Stimulated activated CD4-positive, alpha-beta T cell treated with anti-CD3 and anti-CD28 coated beads, Interleukin-15, amount 100 ng/mL, for 48 hours (primary cell): Measurements from ENCODE around the gene TULP1.
"Not testable (repeated sequence)": the region's sequence is repeated elsewhere in the genome, so short reads cannot be mapped to it uniquely, and the experiment has no call there.

Experiments used
- DNase-seq, 2 donors: peaks; one replicate each; pipeline ENCODE4 v3.0.0-alpha.2; 2020; ENCODE audit warnings: low read depth in 2 of 2

TULP1 gene

DNA sequence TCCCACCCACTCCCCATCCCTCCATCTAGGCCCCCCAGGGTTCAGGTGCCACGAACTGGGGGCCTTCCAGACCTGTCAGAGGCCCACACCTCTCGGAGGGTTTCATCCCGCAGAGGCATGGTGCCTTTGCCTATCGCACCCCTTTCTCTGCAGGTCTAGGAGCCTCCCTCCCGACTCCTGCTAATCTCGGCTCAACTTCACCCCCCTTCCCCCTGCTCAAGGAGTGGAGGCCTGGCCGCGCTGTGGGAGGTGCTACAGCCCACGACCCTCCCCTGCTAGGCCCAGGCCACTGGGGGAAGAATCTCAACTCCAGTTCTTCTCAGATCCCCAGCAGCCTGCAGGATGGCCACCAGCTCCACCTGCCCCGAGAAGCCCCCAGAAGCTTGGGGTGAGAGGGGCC lies at the start of gene TULP1:
Gene TULP1, minus strand, starts transcription at position 157 of the 400 bp plus-strand sequence. Its CDS starts 38 bp downstream, at position 119.
- no peak for DNase-seq

DNA sequence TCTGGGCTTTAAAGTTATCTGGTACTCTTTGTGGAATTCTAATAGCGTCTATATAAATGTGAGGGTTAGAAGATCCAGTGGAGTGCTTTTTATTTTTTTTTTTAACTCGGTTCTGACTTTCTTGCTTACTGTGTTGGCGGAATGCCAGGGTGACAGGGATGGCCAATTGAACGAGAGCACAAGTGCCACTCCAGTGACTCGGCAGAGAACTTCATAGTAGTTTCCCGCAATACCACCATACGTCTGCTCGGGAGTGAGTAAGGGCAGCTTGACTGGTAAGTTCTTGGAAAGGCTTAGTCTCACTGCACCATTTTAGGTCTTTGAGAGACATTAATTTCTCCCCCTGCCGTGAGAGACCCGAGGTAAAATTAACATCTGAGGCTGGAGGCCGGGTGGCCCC lies 49.4 kb upstream of the TULP1 start:
- no peak for DNase-seq

DNA sequence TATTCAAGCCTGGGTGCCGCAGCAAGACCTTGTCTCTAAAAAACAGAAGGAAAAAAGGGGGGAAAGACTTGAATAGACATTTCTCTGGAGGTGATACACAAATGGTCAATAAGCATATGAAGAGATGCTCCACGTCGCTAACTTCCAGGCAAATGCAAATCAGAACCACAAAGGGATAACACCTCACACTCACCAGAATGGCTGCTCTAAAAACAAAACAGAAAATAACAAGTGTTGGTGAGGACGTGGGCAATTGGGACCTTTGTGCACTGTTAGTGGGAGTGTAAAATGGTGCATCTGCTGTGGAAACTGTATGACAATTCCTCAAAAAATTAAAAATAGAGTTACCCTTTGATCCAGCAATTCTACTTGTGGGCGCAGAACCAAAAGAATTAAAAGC lies 48.4 kb upstream of the TULP1 start:
- no peak for DNase-seq

DNA sequence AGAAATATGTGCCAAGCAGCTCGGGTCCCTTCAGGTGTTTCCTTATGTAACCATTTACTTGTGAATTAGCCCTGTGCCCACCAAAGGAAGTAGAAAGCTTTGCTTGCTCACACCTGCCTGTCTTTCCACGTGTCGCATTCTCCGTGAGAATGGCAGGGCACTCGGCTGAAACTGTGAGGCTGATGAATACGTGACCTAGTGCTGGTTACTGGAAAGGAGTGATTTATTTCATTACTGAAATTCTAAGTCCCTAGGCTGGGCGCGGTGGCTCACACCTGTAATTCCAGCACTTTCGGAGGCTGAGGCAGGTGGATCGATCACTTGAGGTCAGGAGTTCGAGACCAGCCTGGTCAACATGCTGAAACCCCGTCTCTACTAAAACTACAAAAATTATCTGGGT lies 45.9 kb upstream of the TULP1 start:
- no peak for DNase-seq

DNA sequence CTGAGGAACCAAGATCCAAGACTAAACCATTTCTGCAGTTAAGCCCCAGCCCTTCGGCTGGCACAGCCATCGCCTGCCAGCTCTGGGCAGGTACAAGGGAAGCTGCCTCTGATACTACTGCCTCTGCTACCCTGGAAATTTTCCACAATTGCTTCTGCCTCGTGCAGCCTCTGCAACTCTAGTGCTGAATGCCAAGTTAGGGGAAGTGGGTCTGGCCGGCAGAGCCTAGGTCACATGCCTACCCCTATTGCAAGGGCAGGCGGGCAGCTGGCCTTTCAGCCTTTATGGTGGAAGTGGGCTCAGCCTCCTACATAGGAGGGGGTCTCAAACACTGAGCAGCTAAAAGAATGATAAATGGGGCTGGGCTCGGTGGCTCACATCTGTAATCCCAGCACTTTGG lies 44.5 kb upstream of the TULP1 start:
- DNase-seq: no peak

DNA sequence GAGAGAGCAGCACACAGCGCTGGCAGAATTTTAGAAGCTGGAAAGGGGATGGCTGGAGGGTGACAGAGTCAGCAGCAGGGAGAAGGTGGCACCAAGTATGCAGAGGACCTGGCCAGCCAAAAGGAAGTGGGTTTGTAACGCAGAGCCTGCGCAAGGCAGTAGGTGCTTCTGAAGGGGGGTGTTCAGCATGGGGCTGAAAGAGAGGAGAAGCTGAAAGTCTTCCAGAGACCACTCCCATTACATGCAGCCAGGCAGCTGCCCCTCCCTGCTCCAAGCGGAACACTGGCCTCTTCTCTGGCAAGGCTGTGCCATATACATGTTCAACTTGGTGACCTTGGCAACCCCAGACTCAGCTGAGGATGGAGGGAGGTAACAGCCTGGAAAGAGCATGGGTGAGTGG lies 42.1 kb upstream of the TULP1 start:
- no peak for DNase-seq

DNA sequence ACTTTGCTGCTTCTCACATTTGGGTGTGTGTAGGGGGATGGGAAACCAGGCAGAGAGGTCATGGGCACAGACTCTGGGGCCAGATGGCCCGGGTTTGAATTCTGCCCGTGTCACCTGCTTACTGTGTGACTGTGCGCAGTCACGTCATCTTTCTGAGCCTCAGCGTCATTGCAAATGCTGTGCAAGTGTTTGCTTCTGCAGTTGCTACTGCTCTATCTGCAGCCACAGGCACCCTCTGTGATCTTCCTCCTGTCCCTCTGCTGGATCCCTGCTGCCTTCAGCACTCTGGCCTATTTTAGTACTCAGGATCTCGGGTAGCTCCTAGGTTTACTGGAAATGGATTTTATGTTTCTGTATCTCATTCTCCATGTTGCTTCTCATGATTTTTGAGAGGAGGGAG lies 40.6 kb upstream of the TULP1 start:
- no peak for DNase-seq

DNA sequence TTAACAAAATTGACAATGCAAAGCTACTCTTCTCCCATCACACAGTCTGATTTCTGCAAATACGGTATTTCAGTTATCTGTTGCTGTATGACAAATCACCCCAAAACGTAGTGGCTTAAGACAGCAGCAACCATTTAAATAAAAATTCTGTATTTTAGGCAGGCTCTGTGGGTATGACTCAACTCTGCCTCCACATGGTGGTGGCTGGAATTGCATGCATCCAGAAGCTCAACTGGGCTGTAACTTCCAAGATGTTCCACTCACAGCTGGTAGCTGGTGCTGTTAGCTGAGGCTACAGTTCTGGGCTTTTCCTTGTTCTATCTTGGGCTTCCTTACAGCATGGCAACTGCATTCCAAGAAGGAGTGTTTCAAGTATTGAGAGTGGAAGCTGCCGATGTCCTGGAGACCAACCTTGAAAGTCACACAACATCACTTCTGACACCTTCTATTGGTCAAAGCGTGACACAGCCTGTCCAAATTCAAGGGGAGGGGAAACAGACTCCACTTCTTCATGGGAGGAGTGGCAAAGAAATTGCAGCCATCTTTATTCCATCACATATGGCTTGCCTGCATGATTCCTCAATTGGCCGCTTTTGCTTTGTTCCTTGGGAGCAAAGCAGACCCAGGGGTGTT lies 39.7 kb upstream of the TULP1 start:
- DNase-seq: peak; percentile 33 to 56

DNA sequence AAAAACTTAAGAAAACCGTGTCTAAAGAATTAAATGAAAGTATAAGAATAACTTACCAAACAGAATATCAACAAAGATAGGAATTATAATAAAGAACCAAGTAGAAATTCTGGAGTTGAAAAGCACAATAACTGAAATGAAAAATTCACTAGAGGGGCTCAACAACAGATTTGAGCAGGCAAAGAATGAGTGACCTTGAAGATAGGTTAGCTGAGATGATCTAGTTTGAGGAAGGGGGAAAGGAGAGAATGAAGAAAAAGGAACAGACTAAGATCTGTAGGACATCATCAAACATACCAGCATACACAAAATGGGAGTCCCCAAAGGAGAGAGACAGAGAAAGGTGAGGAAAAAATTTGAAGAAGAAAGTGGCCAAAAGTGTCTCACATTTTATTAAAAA lies 37.7 kb upstream of the TULP1 start:
- DNase-seq: no peak

DNA sequence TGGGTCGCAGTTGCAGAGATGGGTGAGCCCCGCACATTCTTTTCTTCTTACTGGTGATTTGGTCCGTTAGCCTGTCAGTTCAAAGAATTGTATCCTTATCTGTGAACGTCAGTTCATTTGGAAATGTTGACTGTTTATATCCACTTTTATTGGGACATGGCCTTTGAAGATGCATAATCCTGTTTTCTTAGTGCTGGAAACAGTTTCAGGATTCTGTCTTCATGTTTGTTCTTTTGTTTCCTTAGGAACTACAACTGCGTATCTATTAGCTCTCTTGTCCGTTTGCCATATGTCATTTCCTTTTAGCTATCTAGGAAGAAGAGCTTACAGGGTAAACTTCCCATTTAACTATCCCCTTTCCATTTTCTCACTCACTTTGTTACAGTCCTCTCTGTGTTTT lies 35.0 kb upstream of the TULP1 start:
- DNase-seq: no peak

DNA sequence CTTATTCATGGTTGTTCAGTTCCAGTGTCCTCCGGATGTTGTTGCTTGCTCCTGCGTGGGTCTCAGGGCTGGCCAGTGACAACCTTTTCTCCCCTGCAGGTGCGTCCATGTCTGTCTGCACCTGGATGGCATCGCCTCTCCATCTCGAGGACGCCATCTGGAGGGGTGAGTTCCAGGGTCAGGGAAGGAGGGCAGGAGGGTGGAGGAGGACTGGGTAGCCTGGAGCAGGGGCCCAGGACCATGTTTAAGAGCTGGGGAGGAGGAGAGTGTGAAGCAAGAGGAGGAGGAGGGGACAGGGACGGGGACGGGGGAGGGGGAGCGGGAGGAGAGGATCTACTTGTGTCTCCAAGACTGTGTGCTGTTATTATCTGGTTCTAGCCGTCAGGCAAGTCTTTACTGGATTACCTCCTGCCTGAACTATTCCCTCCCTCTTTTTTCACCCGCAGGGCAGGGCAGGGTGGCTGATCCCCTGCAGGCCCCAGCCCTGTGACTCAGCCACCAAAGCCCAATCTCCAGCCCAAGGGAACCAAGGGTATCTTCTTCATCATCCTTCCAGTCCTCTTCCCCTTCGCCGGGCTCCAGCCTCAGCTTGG lies 32.2 kb upstream of the TULP1 start:
- no peak for DNase-seq

DNA sequence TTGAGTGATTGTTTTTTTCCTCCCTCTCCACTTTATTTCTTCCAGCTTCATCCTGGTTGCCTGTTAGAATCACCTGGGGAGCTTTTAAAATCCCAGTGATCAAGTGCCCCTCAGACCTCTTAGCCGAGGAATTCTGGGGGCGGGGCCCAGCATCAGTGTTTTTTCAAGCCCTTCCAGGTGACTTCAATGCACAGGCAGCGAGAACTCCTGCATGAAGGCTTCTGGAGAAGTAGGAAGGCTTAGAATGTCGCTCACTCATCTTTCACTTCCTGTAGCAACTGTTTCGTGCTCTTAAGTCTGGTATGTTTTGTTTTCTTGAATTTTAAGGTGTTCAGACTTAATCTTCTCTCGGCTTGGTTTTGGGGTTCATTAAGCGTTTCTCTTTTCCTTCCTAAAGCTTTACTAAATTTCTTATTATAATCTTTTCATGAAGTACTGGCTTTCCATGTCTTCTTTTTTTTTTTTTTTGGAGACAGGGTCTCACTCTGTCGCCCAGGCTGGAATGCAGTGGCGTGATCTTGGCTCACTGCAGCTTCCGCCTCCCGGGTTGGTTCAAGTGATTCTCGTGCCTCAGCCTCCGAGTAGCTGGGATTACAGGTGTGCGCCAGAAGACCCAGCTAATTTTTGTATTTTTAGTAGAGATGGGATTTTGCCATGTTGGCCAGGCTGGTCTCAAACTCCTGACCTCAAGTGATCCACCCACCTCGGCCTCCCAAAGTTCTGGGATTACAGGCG lies 30.9 kb upstream of the TULP1 start:
- no peak for DNase-seq

DNA sequence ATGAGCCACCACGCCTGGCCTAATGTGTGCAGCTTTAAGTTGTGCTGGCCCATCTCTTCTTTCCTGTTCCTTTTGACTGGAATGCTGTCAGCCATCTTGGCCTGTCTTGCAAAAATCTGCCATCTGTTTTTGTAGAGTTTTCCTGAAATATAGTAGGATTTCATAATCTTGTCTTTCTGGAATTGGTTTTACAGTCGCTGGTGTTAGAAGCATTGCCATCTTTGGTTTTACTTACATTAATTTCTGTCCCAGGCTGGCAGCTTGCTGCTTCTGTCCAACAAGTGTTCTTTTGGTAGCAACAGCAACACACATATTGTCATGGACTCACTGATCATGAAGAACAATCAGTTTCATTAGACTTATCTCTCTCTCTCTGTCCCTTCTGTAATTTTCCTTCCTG lies 29.1 kb upstream of the TULP1 start:
- DNase-seq: no peak

DNA sequence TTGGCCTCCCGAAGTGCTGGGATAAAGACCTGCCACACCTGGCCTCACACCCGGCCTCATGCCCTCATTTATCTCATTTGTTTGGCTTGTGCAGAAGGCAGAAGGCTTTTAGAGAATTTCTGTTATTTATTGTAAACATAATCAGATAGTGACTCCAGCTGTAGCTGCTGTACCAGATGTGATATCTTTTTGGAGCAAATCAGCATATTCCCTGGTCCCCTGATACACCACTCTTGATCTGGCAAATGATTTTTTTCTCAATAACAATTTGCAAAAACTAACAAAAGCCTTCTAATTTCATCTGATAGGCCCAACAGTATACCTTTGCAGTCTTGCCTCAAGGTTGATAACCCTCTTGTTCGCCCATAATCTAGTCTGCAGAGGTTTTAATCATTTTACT lies 26.5 kb upstream of the TULP1 start:
- no peak for DNase-seq

DNA sequence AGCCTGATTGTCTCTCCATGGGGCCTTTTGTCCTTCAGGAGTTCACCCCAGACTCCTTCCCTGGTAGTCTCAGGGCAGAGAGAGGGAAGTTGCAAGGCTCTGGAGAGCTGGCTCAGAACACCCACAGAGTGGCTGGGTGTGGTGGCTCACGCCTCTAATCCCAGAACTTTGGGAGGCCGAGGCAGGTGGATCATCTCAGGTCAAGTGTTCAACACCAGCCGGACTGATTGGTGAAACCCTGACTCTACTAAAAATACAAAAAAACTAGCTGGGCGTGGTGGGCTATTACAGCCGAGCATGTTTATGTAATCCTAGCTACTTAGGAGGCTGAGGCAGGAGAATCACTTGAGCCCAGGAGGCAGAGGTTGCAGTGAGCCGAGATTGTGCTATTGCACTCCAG lies 23.2 kb upstream of the TULP1 start:
- not testable (repeated sequence) for DNase-seq

DNA sequence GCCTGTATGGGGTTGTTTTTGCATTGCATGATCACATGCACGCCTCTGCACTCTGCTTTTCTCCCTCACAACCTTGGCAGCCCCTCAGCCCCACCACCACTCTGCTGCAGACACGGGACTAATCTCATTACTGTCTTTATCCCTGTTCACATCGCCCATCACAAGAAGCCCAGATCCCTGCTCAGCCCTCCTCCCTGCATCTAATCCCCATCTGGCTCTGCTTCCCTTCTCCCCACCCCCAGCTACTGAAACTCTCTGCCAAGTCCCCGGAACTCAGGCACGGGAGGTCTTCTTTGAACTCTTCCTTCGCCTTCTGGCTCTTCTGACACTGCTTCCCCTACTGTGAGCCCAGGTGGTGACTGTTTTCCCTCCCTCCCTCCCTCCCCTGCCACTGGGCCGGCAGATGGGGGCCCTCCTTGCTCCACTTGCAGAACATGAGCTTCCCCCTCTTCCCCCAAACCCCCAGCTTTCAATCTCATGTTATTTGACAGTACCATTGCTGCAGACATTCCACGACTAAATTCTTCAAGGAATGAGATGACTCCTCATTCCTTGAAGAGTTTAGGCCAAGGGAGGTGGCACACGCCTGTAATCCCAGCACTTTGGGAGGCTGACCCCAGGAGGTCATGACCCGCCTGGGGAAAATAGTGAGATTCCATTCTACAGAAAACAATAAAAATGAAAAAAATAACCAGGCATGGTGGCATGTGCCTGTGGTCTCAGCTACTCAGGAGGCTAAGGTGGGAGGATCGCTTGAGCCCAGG lies 21.9 kb upstream of the TULP1 start:
- DNase-seq: no peak

DNA sequence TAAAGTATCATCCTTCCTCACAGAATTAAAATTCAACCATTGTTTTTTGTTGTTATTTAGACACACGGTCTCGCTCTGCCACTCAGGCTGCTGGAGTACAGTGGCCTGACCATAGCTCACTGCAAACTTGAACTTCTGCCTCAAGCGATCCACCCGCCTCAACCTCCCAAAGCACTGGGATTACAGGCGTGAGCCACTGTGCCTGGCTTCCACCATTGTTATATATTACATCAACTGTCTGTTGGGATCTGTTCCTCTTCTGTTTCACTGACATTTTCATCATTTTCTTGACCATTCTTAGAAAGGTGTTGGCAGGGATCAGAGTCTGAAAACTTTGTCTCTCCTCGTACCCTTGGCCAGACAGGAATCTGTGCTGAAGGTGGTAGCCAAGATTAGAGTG lies 21.3 kb upstream of the TULP1 start:
- no peak for DNase-seq

DNA sequence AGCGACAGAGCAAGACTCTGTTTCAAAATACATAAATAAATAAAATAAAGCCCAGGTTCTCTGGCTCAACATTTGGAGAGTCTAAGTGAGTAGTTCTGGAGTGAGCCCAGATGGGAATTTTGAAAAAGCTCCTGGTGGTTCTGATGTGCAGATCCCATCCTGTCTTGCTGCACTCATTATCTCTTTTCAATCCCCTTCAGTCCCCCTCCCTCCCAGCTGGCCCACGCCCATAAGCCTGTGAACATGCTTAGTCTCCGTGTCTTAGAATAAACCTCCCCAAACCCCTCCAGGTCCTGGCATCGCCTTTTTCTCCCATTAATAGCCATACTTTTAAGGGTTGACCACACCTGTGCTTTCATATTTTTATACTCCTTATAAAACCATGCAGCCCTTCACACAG lies 19.4 kb upstream of the TULP1 start:
- no peak for DNase-seq

DNA sequence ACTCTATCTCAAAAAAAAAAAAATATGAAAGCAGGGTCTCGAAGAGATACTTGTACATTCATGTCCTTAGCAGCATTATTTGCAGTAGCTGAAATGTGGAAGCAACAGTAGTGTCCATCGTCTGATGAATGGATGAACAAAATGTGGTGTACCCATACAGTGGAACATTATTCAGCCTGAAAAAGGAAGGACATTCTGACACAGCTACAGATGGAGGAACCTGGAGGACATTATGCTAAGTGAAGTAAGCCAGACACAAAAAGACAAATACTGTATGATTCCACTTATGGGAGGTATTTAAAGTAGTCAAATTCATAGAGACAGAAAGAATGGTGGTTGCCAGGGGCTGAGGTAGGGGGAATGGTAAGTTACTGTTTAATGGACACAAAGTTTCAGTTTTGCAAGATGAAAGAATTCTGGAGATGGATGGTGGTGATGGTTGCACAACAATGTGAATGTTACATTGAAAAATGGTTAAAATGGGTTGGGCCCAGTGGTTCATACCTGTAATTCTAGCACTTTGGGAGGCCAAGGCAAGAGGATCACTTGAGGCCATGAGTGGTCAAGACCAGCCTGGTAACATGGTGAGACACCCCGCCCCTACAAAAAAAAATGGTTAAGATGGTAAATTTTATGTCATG lies 11.8 kb upstream of the TULP1 start:
- DNase-seq: no peak

DNA sequence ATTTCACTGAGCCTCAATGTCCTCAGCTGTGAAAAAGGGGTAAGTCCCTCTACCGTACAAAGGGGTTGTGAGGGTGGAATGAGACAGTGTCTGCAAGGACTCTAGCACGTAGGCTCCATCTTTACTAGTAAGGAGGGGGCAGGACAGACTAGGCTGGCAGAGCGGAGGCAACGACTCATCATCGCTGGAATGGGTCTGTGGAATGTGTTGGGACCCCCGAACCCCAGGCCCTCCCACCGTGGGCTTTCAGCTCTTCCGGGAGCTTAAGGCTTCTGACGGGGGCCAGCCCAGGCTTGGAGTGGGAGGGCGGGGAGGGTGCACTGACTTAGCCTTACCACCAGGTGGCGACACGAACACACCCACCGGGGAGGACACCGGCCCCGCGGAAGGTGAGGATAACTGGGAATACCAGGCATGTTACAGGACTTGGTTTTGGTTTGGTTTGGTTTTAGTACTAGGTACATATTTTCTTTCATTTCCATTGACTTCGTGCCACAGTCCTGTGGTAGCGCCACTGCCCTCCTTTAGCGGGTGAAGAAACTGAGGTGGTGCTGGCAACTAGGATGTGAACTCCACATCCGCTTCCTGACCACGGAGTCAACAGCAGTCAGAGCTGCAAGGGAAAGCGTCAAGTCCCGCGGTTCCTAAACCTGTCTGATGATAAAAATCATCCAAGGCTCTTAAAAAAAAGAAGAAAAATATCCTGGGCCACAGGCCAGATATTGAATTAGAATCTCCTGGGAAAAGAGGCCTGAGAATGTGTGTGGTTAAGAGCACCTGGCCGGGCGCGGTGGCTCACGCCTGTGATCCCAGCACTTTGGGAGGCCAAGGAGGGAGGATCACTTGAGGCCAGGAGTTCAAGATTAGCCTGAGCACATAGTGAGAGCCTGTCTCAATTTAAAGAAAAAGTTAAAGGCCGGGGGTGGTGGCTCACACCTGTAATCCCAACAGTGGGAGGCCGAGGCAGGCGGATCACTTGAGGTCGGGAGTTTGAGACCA lies 10.3 kb upstream of the TULP1 start:
- DNase-seq: peak; percentile 52 to 72

DNA sequence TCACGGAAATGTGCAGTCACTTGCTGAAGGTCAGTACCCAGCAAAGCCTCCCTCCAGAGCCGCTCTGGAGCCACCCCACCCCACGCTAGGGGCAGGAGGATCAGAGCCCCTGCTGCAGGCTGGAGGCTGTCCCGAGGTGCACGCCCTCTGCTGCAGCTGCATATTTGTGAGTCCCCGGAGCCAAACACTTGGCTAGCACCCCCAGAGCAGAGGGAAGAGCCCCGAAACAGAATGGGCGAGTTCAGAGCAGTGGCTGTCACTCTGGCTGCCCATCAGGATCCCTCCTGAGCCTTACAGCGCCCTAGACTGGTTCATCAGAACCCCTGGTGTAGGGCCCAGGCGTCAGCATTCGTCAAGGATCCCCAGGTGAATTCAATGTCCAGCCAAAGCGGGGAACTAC lies 9.5 kb upstream of the TULP1 start:
- no peak for DNase-seq
